Measurements from ENCODE around the gene CELSR3.
A peak's percentile ranks its signal among the peaks of the same experiment; 100 is the strongest.

The CELSR3 gene

DNA sequence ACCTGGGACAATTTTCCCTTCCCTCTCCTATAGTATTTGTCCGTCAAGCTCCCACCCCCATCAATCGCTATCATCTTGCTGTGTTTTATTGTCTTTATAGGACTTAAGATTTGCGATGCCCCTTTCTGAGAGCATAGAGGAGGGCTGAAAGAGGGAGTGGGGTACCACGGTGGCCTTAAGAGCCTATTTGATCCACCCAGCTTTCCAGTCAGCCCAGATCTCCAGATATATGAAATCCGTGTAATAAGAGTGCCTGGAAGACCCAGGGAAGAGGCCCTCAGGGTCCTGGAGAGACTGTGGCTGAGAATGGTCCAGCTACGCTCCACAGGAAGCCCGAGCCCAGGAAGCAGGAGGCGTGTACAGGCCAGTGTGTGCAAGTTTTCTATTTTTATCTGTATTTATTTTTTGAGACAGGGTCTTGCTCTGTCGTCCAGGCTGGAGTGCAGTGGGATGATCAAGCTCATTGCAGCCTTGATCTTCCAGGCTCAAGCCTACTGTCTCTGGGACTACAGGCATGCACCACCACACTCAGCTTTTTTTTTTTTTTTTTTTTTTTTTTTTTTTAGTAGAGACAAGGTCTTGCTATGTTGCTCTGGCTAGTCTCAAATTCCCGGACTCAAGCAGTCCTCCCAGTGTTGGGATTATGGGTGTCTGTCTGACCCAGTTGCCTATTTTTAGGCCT, 24.0 kb upstream of the CELSR3 start:
- no peak for DNase-seq

DNA sequence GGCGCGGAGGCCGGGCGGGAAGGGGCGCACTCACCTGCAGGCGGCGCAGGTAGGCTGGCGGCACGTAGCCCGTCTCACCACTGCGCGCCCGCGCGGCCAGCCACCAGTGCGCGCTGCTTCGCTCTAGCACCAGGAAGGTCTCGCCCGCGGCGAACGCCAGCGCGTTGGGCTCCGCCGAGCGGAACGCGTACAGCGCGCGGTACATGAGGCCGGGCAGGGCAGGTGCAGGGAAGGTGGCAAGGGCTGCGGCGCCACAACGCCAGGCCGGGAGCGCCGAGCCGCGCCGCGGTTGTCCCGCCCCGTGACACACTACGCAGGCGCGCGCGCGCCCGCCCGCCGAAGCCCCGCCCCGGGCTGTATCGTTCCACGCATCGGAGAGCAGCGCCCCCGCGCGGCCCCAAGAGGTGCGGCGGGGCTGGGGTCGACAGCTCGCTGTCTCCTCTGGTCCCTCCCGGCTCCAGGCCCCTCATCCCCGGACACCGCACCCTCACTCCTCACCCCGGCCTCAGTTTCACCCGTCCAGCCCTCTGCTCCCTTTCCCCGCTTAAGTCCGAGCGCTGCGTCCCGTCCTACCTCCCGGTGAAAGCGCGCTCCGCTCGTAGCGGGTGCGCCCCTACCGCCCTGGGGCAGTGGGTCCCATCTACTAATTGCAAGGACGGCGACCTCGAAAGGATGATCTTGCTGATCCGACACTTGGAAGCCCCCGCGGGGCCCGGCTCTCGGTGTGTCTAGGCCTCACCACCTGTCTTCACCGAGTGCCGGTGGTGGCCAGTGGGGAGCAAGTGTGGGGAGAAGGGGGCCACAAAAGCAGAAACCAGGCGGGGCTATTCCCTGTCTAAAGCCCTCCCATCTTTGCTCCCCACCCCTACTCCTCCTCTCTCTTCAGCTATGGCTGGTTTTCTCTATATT, 23.2 kb upstream of the CELSR3 start, which contains the start of gene NCKIPSD:
TSS of gene NCKIPSD (minus strand) at position 313 of the 909 bp plus-strand sequence. CDS start at position 205, 108 bp downstream.
- DNase-seq: peak; percentile 94

DNA sequence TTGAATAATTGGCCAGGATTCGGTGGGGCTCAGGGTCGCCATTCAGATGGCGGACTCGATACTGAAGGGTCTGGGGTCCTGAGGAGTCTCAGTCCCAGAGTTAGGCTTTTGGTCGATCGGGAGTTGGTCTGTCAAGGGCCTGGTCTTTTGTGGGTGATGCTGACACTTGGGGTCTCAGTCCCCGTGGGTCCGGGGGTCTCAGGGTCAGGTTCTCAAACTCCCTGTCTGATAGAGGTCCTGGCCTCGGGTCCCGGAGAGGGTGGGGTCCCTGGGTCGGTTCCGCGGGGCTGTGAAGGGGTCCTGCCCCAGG, 22.6 kb upstream of the CELSR3 start:
- no peak for DNase-seq

DNA sequence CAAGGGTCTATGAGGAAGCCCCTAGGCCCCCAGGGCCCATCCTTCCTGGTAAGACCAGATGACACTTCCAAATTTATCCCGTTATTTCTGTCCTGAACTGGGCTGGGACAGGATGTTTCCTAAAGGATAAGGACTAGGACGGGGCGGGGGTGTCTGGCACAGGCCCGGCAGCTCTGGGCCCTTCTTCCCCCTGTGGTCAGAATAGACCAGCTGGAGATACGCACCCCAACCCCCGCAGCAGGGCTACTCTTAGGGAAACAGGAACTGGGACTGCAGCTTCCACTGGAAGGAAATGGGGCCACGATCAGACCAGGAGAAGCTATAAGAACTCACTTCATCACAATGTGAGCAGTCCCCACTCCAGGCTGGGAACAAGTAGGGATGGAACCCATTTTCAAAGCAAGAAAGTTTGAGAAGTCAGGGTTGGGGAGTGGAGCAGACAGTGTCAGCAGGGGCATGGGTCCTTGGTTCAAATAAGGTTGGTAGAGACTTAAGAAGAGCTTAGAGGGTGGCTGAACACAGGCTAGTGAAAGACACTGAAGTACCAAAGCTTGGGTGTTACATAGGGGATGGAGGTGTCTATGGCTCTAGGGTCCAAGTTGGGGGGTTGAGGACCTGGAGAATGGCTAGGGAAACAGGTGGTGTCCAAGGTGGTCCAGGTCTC, 21.9 kb upstream of the CELSR3 start:
- DNase-seq: no peak

DNA sequence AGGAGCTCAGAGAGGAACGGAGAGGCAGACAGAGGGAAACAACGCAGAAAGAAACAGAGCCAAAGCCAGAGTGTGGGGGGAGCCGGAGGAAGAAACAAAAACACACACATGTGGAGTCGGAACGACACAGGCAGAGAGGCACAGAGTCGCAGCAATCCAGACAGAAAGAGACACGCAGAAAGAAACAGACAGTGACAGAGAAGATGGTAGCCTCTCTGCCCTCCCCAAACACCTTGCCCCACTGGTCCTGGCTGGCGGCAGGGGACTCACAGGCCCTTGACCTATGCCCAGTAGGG, 21.3 kb upstream of the CELSR3 start:
- DNase-seq: no peak

DNA sequence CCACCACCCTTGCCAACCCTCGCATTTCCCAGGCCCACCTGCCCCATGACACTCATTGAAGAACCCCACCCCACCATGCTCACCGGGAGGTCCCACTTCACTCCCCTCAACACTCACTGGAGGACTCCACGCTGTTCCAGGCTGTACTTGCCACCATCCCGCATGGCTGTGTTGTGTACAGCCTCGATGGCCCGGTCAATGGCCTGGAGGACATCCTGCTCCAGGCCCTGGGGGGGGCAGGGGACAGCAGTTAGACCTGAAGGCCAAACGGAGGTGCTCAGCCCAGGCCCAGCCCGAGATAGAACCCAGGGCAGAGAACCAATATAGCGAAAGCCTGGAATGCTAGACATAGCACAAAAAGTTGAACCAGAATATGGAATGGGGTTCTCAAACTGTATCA, 20.1 kb upstream of the CELSR3 start:
- DNase-seq: no peak

DNA sequence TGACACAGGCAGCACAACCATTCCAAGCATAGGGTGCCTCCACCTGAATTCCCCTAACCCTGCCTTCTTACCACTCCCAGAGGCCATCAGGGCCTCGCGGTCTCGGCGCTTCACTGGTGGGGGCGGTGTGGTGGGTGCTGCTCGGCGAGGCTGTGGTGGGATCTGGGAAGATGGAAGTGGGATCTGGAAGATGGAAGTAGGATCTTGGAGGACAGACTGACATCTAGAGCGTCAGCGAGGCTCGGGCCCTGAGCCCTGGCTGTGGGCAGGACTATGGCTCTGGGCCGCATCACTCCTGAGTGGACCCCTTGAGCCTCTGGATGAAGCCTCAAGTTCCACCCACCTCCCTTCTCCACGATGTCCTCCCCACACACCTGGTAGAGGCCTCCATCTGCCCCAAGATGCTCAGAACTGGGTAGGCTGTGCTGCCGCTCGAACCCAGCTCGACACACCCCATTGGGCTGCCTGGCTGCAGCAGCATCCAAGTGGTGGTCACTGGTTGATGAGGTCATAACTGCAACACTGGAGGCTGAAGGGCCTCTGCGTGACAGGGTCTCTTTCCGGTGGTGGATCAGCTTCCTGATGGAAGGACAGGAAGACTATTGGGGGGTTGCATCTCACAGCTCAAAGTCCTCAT, 19.4 kb upstream of the CELSR3 start:
- no peak for DNase-seq

DNA sequence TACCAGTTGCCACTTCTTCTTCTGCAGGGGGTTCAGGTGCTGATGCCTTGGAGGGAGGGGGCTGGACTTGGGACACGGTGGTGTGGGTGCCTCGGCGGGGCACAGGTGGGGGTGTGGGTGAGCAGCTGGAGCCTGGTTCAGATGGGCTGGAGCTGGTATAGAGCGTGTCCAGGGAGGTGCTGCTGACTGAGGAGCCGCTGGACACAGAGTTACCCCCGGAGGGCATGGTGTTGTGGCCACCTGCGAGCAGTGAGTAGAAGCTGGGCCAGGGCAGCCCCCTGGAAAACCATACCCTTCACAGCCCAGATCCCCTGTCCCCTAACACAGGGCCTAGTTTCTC, 18.8 kb upstream of the CELSR3 start:
- no peak for DNase-seq

DNA sequence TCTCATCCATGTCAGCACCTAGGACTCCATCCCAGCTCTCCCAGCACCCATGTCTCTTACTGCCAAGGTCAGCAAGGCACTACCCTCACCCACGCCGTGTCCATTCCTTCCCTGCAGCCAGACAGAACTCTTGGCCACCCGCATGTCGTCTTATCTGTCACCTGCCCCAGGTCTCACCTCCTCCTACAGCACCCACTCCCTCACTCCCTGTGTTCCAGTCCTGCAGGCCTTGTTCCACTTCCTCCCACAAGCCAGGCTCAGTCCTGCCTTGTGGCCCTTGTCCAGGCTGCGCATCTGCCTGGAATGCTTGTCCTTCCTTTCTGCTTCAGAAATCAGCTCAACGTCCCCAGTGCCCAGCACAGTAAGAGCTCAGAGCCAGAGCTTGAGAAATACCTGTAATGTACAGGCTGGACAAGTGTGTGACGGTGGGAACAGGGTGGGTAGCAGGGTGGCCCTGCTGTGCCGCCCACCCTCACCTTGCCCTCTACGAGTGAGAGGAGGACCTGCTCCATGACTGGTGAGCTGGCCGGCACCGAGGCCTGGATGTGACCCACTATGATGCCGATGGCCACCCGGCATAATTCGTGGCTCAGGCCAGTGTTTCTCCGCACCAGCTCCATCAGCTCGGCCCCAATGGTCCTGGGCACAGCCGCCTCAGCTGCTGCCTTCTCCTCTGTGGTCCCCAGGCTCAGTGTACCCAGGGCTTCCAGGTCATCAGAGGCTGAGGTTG, 18.3 kb upstream of the CELSR3 start:
- DNase-seq: no peak

DNA sequence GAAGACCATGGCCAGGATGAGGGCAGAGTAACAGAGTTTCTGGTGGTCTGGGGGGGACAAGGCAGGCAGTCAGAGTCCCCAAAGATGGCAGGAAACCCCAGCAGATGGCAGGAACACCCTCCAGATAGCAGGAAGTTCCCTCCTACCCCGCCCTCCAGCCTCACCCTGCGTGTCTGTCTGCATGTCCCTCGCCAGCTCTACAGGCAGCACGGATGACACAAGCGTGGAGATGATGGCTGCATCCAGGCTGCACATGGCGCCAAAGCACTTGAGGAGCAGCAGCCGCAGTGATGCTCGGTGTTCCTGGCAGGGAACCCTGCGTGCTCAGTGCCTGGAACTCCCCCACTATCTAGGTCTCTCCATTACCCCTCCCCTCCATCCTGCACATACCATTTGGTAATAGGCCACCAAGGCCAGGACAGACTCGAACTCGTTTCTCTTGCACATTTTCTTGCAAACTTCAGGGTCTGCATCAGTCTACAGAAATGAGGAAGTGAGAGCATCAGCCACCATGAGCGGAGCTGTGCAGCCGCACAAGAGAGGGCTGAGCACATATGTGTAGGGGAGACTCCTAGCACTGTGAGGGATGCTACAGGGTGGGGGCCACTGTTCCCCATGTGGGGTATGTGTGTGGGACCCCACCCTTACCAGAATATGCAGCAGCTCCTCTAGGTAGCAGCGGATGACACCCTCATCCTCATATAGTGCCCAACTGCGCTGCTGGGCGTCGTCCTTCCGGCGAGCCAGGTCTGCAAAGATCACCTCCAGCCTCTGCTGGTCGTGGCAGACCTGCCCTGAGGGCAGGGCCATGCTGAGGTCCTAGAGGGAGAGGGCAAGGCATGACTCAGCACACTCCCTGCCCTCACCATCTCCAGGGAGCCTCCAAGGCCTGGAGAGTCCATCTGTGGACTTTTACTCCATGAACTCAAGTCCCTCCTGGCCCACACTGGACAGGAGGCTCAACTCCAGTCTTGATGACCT, 17.0 kb upstream of the CELSR3 start:
- DNase-seq: no peak

DNA sequence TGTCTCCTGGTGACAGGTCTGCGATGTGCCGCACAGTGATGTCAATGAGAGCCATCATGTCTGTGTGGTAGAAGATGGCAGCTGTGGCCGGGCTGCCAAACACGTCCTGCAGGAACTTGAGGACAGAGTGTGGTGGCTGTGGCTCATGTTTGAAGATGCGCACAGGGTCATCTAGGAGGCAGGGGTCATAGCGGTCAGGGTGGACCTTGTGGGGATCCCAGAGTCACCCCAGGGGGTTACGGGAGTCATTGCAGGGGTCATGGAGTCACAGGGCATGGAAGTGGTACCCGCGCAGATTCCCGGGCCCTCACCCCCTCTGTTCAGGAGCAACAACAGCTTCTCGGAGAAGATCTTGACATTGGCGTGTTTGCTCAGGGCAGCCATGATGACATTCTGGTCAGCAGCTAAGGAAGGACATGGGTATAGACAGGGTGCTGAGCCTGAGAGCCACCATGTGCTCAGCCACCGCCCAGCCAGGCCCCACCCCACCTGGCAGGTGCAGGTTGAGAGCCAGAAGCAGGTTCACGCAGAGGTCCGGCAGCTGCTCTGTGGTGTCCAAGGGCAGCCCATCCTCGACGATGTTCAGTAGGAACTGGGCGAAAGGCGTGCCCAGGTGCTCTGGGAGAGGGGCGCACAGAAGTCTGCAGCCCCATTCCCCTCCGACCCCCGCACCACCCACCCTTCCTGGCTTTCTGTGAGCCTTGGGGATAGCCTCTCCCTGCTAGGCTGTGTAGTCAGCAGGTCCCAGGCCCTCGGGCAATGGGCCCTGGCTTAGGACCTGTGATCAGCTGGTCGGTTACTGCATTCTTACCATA, 16.1 kb upstream of the CELSR3 start:
- no peak for DNase-seq

DNA sequence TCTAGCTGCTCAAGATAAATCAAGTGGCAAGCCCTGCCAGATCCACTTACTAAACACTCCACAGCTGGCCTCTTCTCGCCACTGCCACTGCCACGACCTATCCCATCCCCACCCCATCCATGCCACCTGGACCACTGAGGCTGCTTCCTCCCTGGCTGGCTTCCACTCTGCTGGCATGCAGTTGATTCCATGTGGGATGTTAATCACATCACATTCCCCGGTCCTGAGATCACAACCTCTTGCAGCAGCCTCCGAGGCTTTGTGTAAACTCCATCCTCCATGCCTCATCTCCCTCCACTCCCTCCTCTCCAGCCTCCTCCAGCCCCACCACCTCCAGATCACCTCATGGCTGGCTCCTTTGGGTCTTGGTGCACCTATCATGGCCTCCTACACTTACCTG, 15.4 kb upstream of the CELSR3 start:
- no peak for DNase-seq

DNA sequence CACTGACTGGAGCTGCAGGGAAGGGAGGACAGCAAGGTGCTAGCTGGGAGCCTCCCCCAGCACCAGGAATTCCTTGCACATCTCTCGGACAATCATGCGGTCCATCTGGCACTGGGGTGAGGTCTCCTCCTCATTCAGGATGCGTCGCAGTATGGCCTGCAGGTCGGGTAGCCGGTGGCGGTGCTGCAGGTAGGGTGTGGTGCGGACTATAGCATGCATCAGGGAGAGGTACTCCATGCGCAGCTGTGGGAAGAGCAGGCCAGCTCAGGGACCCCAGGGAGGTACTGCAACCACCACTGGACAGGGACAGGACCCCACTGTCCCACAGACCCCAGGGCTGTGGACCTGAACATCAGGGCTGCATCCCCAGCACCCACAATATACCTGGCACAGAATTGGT, 11.8 kb upstream of the CELSR3 start:
- DNase-seq: no peak

DNA sequence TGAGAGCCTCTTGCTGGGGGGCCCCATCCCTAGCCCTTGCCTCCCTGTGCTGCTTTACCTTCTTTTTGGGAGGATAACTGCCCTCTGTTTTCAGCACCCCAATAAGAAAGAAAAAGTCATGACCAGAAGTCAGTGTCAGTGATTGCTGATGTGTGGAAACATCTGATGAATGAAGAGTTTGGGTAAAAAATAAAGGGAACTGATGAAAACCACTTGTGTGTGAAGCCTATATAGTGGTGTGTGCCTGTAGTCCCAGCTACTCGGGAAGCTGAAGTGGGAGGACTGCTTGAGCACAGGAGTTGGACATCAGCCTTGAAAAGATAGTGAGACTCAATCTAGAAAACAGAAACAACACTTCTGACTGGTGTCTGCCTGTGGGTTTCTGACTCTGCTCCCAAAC, 9.8 kb upstream of the CELSR3 start:
- no peak for DNase-seq

DNA sequence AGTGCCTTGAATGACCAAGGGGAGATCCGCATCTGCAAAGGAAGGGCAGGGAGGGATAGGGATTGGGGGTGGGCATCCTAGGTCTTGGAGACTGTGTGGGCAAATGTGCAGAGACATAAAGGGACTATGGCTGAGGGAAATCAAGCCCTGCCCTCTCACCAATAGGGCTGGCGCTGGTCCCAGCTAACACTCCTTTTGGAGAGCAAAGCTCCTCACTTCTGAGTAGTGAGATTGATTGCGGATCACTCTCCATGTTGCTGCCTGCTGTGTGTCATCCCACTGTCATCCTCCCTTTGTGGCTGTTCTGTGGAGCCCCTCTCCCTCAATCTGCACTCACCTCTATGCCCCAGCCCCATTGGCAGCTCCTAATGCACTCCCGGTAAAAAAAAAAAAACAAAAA, 2.2 kb upstream of the CELSR3 start:
- no peak for DNase-seq

DNA sequence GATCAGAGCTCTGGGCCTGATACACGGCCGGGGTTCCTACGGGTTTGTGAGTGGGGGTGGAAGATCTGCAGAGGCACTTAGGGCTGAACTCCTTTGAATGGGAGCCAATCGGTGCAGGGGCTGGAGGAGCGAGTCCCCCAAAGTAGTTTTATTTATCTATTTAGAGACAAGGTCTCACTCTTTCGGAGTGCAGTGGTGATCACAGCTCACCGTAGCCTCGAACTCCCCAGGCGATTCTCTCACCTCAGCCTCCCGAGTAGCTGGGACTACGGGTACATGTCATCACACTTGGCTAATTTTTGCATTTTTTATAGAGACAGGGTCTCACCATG, 1.6 kb upstream of the CELSR3 start:
- DNase-seq: no peak

DNA sequence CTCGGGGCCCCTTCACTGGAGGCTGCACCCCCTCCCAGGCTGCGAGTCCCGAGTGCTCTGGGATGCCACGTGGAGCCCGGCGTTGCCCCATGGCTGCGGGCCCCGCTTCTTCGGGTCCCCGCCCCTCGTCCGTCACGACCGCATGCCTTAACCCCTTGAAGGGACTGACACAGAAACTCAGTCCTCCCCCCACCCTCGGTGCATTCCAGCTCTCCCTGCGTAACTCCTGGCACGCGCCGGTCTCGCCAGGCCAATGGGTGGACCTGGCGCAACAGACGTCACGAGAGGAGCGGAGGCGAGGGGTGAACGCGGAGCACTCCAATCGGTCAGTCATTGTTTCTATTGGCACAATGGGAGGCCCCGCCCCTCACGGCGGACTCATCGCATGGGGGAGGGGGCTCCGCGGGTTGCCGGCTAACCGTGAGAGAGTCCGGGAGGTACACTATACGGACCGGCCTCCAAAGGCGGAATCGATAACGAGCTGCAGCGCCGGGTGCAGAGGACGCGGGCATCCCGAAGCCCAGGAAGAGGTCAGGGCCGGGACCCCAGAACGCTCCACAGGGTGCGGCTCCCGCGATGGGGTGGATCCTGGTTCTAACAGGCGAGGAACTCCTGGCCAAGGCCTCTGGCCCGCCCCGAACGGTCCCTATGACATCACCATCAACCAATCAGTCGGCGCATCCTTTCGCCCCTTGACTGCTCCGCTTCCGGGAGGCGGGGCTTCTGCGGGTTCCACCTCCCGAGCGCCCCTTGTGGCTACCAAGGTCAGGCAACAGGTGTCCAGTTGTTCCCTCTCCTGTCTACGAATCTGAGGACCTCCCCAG, 1.0 kb upstream of the CELSR3 start:
- peak; percentile 96 for DNase-seq

DNA sequence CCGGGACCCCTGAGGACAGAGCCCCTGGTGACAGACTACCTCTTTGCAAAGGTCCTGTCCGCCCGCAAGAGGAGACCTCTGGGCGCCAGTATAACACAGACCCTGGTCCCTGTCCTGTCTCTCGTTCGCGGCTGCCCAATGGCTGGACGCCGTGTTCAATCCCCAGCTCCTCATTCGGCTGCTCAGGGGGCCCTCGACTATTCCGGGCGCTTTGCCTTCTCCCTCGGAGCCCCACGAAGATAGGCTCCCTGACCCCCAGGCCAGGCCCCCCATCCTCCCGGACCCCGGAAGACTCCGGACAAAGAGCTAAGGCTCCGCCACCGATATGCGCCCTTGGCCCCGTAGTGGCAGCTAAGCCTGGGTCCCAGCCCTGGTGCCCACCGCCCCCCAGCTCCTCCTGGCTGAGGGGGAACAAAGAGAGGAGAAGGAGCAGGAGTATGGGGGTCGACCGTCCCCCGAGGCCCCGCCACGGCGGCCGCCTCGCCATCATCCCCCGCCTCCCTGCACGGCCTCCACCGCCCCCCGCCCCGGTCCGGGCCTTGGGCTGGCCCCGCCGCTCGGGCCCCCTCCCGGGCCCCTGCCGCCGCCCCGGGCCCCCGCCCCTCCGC, 437 bp downstream of the CELSR3 start:
- no peak for DNase-seq

DNA sequence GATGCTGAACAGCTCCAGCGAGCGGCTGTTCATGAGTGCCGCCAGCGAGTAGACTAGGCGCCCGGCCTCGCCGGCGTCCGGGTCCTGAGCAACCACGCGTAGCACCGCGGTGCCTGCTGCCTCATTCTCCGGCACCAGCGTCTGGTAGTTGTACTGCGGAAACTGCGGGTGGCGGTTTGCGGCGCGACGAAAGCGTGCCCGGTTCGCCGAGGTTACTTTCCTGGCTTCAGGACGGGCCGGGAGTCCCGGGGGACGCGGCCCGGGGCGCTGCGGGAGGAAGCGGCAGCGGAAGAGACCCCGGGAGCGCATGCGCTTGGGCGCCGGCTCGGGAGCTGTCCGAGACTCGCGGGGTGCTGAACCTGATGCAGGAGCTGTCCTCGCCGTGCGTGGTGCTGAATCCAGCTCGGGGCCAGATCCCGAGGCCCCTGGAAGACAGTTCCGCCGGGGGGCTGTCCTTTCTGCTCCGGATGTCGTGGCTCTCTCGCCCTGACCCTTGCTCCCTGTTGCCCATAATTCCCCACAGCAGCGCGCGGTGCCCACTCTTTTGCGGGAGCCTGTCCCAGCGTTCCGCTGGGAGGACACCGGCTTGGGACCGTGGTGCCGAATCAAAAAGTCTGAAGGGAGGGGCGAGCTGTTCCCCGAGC, 1.1 kb downstream of the CELSR3 start:
- DNase-seq: peak; percentile 81
